ENCODE results near the gene NHERF1.

Gene NHERF1

GRCh38 chr17:74778960-74779359, 30.5 kb downstream of the NHERF1 start:
- Histone ChIP-seq H3K9ac (ENCODE audit: low read length) (no peak overlapping the region), H3K9me3 (ENCODE audit: insufficient read depth, low read length) (no peaks in the 10 kb centered on the region), H3K79me2 (ENCODE audit: insufficient read depth, low read length) (peaks cover 23% of the 10 kb centered on the region), H2AFZ (ENCODE audit: low read depth, low read length, severe bottlenecking) (no peak overlapping the region), H4K20me1 (ENCODE audit: low read depth, low read length) (no peaks in the 10 kb centered on the region), H3K27me3 (ENCODE audit: low read length) (no peaks in the 10 kb centered on the region), H3K4me2 (ENCODE audit: low read depth, low read length, poor library complexity, severe bottlenecking) (no peak overlapping the region), H3K36me3 (ENCODE audit: low read length) (no peaks in the 10 kb centered on the region), H3K4me3 (ENCODE audit: insufficient read depth, low read length, poor library complexity, severe bottlenecking) (no peak overlapping the region), H3K9me2 (replicated peaks; ENCODE audit: insufficient read depth, low read length) (no peaks in the 10 kb centered on the region), H3K27ac (ENCODE audit: low read depth, low read length) (no peak overlapping the region), H3F3A (ENCODE audit: insufficient read depth) (peaks cover 9% of the 10 kb centered on the region; the same call in 1 of the 2 replicates)
- TF ChIP-seq EZH2phosphoT487 (conservative IDR thresholded peaks at IDR 0.05; ENCODE audit: low read length) (no peak), CTCF (IDR thresholded peaks at IDR 0.05; ENCODE audit: insufficient read depth, low read length, poor library complexity, severe bottlenecking) (no peak)

GRCh38 chr17:74779501-74779900, 31.1 kb downstream of the NHERF1 start:
- H3K79me2 ChIP-seq (ENCODE audit: insufficient read depth, low read length): peaks cover 23% of the 10 kb centered on the region
- no peak overlapping the region for H2AFZ ChIP-seq (ENCODE audit: low read depth, low read length, severe bottlenecking)
- no peak overlapping the region for H3K9ac ChIP-seq (ENCODE audit: low read length)
- H3F3A ChIP-seq (ENCODE audit: insufficient read depth): peaks cover 9% of the 10 kb centered on the region; the same call in 1 of the 2 replicates
- no peak overlapping the region for H3K4me2 ChIP-seq (ENCODE audit: low read depth, low read length, poor library complexity, severe bottlenecking)
- no peaks in the 10 kb centered on the region for H3K27me3 ChIP-seq (ENCODE audit: low read length)
- H3K4me3 ChIP-seq (ENCODE audit: insufficient read depth, low read length, poor library complexity, severe bottlenecking): no peak overlapping the region
- H3K9me2 ChIP-seq (replicated peaks; ENCODE audit: insufficient read depth, low read length): no peaks in the 10 kb centered on the region
- H3K36me3 ChIP-seq (ENCODE audit: low read length): no peaks in the 10 kb centered on the region
- H3K27ac ChIP-seq (ENCODE audit: low read depth, low read length): no peak overlapping the region
- no peak for TF ChIP-seq EZH2phosphoT487 (conservative IDR thresholded peaks at IDR 0.05; ENCODE audit: low read length)
- no peaks in the 10 kb centered on the region for H4K20me1 ChIP-seq (ENCODE audit: low read depth, low read length)
- H3K9me3 ChIP-seq (ENCODE audit: insufficient read depth, low read length): no peaks in the 10 kb centered on the region

GRCh38 chr17:74779948-74780400, 31.5 kb downstream of the NHERF1 start:
- no peak overlapping the region for H3K27ac ChIP-seq (ENCODE audit: low read depth, low read length)
- no peaks in the 10 kb centered on the region for H3K36me3 ChIP-seq (ENCODE audit: low read length)
- H3K79me2 ChIP-seq (ENCODE audit: insufficient read depth, low read length): peaks cover 23% of the 10 kb centered on the region
- H3K27me3 ChIP-seq (ENCODE audit: low read length): no peaks in the 10 kb centered on the region
- H2AFZ ChIP-seq (ENCODE audit: low read depth, low read length, severe bottlenecking): no peak overlapping the region
- no peak overlapping the region for H3K4me2 ChIP-seq (ENCODE audit: low read depth, low read length, poor library complexity, severe bottlenecking)
- no peak for TF ChIP-seq EZH2phosphoT487 (conservative IDR thresholded peaks at IDR 0.05; ENCODE audit: low read length)
- TF ChIP-seq CTCF (IDR thresholded peaks at IDR 0.05; ENCODE audit: insufficient read depth, low read length, poor library complexity, severe bottlenecking): no peak
- no peaks in the 10 kb centered on the region for H3K9me2 ChIP-seq (replicated peaks; ENCODE audit: insufficient read depth, low read length)
- no peaks in the 10 kb centered on the region for H3K9me3 ChIP-seq (ENCODE audit: insufficient read depth, low read length)
- no peak overlapping the region for H3K9ac ChIP-seq (ENCODE audit: low read length)
- H4K20me1 ChIP-seq (ENCODE audit: low read depth, low read length): no peaks in the 10 kb centered on the region
- H3K4me3 ChIP-seq (ENCODE audit: insufficient read depth, low read length, poor library complexity, severe bottlenecking): no peak overlapping the region
- H3F3A ChIP-seq (ENCODE audit: insufficient read depth): peaks cover 9% of the 10 kb centered on the region; the same call in 1 of the 2 replicates

- Histone ChIP-seq H3K36me3 (ENCODE audit: low read length) (no peaks in the 10 kb centered on the region), H2AFZ (ENCODE audit: low read depth, low read length, severe bottlenecking) (no peak overlapping the region), H3K9ac (ENCODE audit: low read length) (no peak overlapping the region), H3K9me2 (replicated peaks; ENCODE audit: insufficient read depth, low read length) (no peaks in the 10 kb centered on the region), H3K79me2 (ENCODE audit: insufficient read depth, low read length) (peaks cover 17% of the 10 kb centered on the region), H3F3A (ENCODE audit: insufficient read depth) (peaks cover 4% of the 10 kb centered on the region; the same call in 1 of the 2 replicates), H3K27me3 (ENCODE audit: low read length) (no peaks in the 10 kb centered on the region), H3K4me2 (ENCODE audit: low read depth, low read length, poor library complexity, severe bottlenecking) (no peak overlapping the region), H3K9me3 (ENCODE audit: insufficient read depth, low read length) (no peaks in the 10 kb centered on the region), H4K20me1 (ENCODE audit: low read depth, low read length) (no peaks in the 10 kb centered on the region), H3K27ac (ENCODE audit: low read depth, low read length) (no peak overlapping the region), H3K4me3 (ENCODE audit: insufficient read depth, low read length, poor library complexity, severe bottlenecking) (no peak overlapping the region)
- TF ChIP-seq EZH2phosphoT487 (conservative IDR thresholded peaks at IDR 0.05; ENCODE audit: low read length) (no peak), CTCF (IDR thresholded peaks at IDR 0.05; ENCODE audit: insufficient read depth, low read length, poor library complexity, severe bottlenecking) (peak; percentile 69)
These were observed 32.2 kb downstream of the NHERF1 start for GRCh38 chr17:74780443-74781238.
